HG03432 (cell line): Measurements from ENCODE around the gene HOXB9.

Experiments used
- ATAC-seq: cut with Tn5 transposase; IDR thresholded peaks from one replicate; pipeline ENCODE4 v1.9.1; 2021; ENCODE audit warnings: mild to moderate bottlenecking, moderate library complexity; ENCODE audit not compliant: unreplicated experiment

Gene HOXB9

GRCh38 chr17:48599354-48599753 lies 26.8 kb downstream of the HOXB9 start:
- no peak for ATAC-seq

GRCh38 chr17:48598736-48599135 lies 27.4 kb downstream of the HOXB9 start:
- ATAC-seq = no peak

- ATAC-seq = peak; percentile 36
These were observed 28.2 kb downstream of the HOXB9 start for GRCh38 chr17:48597778-48598631.

DNA sequence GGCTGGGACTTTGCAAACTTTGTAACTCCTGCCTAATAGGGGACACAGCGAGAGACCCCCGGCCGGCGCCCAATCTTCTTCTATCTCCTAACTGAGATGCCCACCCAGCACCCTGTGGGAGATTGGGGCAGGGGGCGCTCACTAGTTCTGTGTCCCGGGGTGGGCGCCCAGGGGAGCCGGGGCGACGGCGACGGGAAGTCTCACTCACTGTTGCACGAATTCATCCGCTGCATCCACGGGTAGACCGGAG lies 28.7 kb downstream of the HOXB9 start:
- no peak for ATAC-seq

- ATAC-seq = no peak
These were observed 29.2 kb downstream of the HOXB9 start for GRCh38 chr17:48596735-48597527.

DNA sequence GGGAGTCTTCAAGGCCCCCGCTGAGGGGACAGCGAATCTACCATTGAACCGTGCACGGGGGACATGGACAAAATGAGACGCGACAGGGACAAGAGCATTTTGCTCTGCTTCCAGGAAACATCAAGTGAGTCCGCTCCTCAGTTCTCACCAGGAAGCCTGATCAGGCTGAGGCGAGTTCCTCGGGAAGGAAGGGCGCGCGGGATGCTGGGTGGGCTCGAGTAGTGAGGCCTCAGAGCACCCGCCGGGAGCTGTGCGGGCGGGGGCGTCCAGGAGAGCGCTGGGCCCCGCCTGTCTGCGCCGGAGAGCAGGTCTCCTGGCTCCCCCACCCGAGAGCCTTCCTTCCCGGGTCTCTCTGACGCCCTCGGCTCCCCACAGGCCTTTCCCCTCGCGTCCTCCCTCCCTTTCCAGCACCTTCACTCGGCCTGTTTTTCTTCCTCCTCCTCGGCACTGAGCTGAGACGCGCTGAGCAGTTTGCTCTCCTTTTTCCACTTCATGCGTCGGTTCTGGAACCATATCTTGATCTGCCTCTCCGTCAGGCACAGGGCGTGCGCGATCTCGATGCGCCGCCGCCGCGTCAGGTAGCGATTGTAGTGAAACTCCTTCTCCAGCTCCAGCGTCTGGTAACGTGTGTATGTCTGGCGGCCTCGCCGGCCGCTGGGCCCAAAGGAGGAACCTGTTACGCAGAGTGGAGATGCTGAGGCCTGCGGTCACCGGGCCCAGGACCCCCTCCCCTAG lies 30.0 kb downstream of the HOXB9 start:
- no peak for ATAC-seq

DNA sequence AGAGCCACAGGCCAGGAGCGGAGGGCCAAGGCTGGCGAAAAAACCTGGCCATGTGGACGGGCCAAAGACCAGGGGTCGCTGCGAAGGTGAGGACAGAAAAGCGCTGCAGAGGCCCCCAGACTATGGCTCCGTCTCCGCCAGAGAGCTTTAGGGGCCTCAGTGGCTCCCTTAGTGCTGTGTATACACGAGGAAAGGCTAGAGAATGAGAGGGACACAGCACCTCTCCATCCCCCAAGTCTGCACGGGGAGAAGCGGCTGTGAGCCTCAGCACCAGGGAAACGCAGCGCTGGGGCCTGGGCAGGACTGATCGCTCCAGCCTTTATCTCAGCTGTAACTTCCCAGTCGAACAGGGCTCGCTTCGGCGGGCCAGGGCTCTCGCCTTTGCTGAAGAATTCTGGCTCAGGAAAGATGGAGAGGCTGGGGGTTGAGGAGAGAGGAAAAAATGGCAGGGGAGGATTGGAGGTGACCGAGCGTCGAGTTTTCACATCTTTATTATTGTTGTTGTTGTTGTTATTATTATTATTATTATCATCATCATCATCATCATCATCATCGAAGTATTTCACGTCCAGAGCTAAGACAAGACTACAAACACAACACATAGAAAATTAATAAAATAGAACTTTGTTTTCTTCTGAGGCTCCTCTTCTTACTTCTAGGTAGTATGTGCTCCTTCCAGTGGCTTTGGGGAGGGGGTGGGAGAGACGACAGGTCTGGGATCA lies 30.7 kb downstream of the HOXB9 start:
- ATAC-seq = no peak

GRCh38 chr17:48594538-48595277 lies 31.4 kb downstream of the HOXB9 start:
- ATAC-seq = no peak

DNA sequence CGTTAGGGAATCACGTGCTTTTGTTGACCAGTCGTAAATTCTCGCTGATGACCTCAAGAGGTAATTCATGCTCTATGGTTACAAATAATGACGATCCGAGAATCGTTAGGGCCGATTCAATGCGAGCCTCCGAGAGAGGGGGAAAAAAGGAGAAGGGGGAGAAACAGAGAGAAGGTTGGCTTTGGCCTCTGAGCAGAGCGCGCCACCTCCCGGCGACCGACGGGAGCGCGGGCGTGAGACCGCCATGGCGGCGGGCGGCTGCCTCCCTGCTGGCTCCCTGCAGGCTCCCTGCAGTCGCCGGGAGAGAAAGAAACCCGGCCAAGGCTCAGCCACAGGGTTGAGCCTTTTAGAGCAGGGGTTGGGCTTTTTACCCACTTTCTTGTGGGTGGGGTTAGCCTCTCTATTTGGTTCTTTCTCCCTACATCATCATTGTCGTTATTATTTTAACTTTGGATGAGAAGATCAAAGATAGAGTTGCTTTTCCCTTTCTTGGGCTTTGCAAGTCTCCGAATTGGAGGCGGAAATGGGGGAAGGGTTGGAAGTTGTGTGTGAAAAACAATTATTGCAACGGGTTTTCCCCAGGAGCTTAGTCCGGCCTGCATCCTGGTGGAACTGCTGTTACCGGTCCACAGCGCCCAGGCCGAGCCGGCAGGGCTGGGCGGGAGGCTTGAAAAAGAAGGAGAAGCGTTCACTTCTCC lies 32.2 kb downstream of the HOXB9 start:
- no peak for ATAC-seq

DNA sequence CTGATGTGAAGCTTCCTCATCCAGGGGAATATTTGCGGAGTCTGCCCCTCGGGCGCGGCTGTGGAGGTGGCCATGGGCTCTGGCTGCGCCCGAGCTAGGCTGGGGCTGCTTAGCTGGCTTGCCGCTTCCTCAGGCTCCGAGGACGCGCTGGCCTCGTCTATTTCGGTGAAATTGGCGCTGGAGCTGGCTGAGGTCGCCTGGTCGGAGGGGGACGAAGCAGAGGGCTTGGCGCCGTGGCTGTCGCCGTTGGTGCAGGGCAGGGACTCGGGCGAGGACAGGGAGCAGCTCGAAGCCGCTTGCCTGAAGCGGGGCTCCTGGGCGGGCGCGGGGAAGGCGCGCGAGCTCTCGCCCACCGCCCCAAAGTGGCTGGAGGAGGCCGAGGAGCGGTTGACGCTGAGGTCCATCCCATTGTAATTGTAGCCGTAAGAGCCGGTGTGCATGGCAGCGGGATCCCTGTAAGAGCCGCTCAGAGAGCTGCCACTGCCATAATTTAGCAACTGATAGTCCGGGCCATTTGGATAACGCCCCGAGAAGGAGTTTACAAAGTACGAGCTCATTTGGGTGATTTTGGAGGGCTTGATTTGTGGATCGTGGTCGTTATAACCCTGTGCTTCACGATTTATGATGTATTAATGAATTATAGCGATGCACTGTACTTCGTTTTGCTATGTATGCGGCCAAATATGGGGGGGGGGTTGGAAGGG lies 32.9 kb downstream of the HOXB9 start, which contains the start of gene HOXB5:
TSS of gene HOXB5 (minus strand) at position 654 of the 704 bp plus-strand sequence. CDS start at position 557, 97 bp downstream.
- no peak for ATAC-seq

DNA sequence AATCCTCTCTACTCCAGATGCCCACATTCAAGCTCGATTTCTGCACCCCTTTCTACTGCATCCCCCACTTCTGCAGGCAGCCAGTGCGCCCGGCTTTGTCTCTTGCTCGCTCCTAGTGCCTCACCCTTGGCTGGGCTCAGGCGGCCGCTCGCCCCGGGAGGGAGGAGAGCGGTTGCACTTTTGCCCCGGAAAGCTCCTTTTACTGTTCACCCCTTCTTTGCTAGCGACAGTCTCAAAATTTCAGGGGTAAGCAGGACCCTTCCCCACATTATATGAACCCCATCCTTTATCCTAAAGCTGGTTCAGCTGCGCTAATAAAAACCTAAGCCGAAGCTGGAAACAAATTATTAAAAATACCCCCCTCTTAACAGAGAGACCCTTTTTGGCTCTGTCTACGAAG lies 33.6 kb downstream of the HOXB9 start:
- no peak for ATAC-seq

GRCh38 chr17:48592057-48592514 lies 34.1 kb downstream of the HOXB9 start:
- ATAC-seq = no peak

DNA sequence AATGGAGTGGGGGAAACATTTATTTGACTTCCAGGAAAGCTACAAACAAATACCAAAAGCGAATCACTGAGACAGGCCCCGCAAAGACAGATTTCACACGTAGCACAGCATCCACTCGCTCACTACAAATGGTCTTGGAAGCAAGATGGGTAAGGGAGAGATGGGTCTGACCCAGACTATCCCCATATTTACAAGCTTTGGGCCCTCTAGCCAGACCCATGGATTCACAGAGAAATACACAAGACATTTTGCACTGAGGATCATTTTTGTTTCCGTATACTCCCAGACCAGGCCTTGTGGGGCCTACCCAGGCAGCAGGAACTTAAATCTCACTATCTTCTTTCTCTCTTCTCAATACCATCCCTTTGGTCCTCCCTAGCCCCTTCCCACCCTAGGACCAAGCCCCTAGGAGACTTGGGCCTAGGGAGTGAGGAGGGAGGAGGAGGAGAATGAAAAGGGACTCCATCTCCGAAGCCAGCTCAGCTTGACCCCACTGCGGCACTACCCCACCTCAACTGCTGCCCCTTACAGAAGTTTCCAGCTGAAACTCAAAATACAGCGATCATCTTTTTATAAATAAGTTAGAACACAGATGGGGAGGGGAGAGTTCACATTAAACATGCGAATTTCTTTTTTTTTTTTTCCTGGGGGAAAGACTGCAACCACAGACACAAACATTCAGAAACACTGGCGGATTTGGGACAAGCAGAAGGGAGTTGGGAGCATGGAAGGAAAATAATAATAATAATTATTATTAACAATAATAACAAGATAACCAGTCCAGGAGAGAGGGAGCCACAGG lies 34.7 kb downstream of the HOXB9 start:
- no peak for ATAC-seq

- no peak for ATAC-seq
These were observed 35.5 kb downstream of the HOXB9 start for GRCh38 chr17:48590607-48591161.

DNA sequence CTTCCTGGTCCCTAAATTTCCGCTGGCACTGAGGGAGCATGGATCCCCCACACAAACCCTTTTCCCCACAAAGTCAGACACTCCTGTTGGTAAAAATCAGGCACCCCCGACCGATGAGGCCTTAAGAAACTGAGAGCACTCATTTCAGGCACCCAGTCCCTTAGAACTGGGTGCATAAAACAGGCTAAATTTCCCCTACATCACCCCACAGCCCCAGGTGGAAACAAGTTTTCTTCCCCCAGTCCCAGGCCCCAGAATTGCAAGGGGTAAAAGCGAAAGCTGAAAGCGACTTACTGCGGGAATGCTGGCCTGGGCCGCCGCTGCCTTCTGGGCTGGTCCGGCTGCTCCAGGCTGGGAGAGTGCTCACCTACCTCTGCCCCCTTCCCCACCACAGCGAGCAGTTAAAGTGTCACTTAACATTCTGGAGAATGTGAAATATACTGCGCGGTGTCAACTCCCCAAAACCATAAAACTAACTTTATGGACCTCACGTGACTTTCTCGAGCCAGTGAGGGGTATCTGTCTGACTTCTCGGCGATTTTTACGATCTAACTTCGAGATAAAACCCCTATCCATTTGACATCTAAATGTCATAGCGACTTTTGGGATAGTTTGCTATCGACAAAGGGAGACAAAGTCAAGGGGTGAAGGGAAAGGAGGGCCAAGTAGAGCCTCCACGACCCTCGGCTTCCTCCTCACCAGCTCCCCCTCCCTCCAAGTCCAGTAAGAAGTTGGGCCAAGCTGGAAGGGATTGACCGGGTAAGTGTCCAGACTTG lies 36.1 kb downstream of the HOXB9 start, which contains the start of gene HOXB3:
TSS of gene HOXB3 (minus strand) at position 411 of the 776 bp plus-strand sequence. CDS start 37,767 bp downstream, outside the sequence.
- no peak for ATAC-seq

DNA sequence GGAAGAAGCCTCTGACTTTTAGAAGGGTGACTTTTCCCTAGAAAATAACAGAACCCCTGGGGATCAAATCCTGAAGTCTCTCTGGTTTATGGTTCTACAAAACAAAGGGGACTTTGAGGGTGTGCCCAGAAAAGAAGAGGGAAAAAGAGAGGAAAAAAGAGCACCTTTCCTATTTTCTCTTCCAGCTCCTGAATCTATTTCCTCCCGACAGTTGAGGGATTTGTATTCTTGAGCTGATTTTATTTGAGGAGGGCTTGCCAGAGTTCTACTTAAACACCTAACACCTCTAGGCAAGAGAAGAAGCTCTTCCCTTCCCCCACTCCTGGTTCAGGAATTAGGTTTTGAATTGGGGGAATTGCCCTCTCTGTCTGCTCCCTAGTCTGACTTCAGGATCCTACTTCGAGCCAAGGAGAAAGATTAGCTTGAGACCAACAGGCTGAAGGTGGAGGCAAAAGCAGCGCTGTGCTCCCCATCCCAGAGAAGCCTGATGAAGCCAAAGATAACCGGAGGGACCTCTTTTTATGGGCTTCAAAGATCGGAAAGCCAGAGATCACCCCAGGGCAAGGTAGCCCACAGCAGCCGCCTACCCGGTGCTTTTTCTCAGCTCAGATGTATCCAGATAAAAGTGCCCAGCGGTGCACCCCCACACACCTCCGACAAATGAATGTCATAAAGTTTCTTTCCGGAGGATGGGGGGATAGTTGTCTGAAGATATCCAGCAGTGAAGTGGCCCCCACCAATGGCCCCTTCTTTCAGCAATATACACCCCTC lies 36.9 kb downstream of the HOXB9 start:
- no peak for ATAC-seq
